Measurements from ENCODE around the gene CCL28. TPM values are rescaled to one million over a fixed set of nuclear protein-coding genes. Genes with fewer than 3 reads are reported as not detected.

CCL28 gene
- total RNA-seq, 1 experiment from 2014 or later: 1.4 TPM

- TF ChIP-seq KAT7 (CRISPR knock-in tag; IDR thresholded peaks at IDR 0.05; ENCODE audit: borderline replicate concordance) (no peak), ATF3 (CRISPR knock-in tag; conservative IDR thresholded peaks at IDR 0.05) (no peak), JAZF1 (CRISPR knock-in tag; IDR thresholded peaks at IDR 0.05) (no peak), ZNF396 (CRISPR knock-in tag; IDR thresholded peaks at IDR 0.05; ENCODE audit: borderline replicate concordance) (no peak)
Measured at GRCh38 chr5:43422143-43422542, 10.0 kb upstream of the CCL28 start (continued).

GRCh38 chr5:43421450-43422133, 9.4 kb upstream of the CCL28 start:
- ATAC-seq (no peak), DNase-seq (ENCODE audit: low spot score) (no peak)
- POLR2A ChIA-PET: interaction anchor here (0.6 kb wide), 1 partner anchor 108 kb away, joined by 3 read pairs; no protein-coding TSS in a partner anchor
- H3K9me3 Mint-ChIP-seq: peaks cover 7% of the 10 kb centered on the region
- no peaks in the 10 kb centered on the region; the same call in 1 of the 2 replicates for H3K36me3 Mint-ChIP-seq
- H3K27ac Mint-ChIP-seq: no peak overlapping the region
- CTCF ChIA-PET: interaction anchor here (1.4 kb wide), 1 partner anchor 62 kb away, joined by 8 read pairs; the partner anchor contains the start of gene TMEM267
- H3K4me1 Mint-ChIP-seq: peaks cover 4% of the 10 kb centered on the region
- H3K27me3 Mint-ChIP-seq (ENCODE audit: low read depth): no peaks in the 10 kb centered on the region
- no peak overlapping the region for H3K4me3 Mint-ChIP-seq
- no peak for TF ChIP-seq ETV6 (CRISPR knock-in tag; IDR thresholded peaks at IDR 0.05)
- no peak for TF ChIP-seq NR3C1 (CRISPR knock-in tag; conservative IDR thresholded peaks at IDR 0.05; ENCODE audit: low read depth)

GRCh38 chr5:43420241-43420640, 8.1 kb upstream of the CCL28 start:
- Mint-ChIP-seq H3K36me3 (no peaks in the 10 kb centered on the region), H3K27me3 (ENCODE audit: low read depth) (no peaks in the 10 kb centered on the region), H3K9me3 (no peaks in the 10 kb centered on the region), H3K4me3 (no peak overlapping the region), H3K4me1 (peaks cover 7% of the 10 kb centered on the region), H3K27ac (no peak overlapping the region; the same call in 1 of the 2 replicates)
- DNase-seq (ENCODE audit: low spot score) (no peak), ATAC-seq (peak; percentile 97)
- ChIA-PET POLR2A (no interaction called here), CTCF (interaction anchor here (1.0 to 1.4 kb wide), 3 partner anchors 18 to 64 kb away, joined by 4 to 8 read pairs (median 4); partner anchors contain the start of gene TMEM267)
- TF ChIP-seq E2F5 (CRISPR knock-in tag; IDR thresholded peaks at IDR 0.05) (no peak), JUN (CRISPR knock-in tag; IDR thresholded peaks at IDR 0.05) (no peak), ATF6 (CRISPR knock-in tag; IDR thresholded peaks at IDR 0.05) (no peak), ZNF138 (CRISPR knock-in tag; conservative IDR thresholded peaks at IDR 0.05) (no peak), USF2 (CRISPR knock-in tag; IDR thresholded peaks at IDR 0.05) (no peak), FOXK1 (CRISPR knock-in tag; IDR thresholded peaks at IDR 0.05) (no peak), RELA (CRISPR knock-in tag; IDR thresholded peaks at IDR 0.05; ENCODE audit: borderline replicate concordance) (no peak), CTCF (IDR thresholded peaks at IDR 0.05) (no peak), ZNF281 (CRISPR knock-in tag; IDR thresholded peaks at IDR 0.05) (no peak), IRF2 (CRISPR knock-in tag; IDR thresholded peaks at IDR 0.05; ENCODE audit: borderline replicate concordance, low read depth) (no peak), ARID4B (CRISPR knock-in tag; IDR thresholded peaks at IDR 0.05; ENCODE audit: borderline replicate concordance) (no peak), EMX1 (CRISPR knock-in tag; IDR thresholded peaks at IDR 0.05) (no peak), GTF2I (CRISPR knock-in tag; conservative IDR thresholded peaks at IDR 0.05) (no peak), ZNF423 (CRISPR knock-in tag; IDR thresholded peaks at IDR 0.05) (no peak)

Data from WTC11 (cell line).